ENCODE data around the gene NCAPH2.

NCAPH2 gene

DNA sequence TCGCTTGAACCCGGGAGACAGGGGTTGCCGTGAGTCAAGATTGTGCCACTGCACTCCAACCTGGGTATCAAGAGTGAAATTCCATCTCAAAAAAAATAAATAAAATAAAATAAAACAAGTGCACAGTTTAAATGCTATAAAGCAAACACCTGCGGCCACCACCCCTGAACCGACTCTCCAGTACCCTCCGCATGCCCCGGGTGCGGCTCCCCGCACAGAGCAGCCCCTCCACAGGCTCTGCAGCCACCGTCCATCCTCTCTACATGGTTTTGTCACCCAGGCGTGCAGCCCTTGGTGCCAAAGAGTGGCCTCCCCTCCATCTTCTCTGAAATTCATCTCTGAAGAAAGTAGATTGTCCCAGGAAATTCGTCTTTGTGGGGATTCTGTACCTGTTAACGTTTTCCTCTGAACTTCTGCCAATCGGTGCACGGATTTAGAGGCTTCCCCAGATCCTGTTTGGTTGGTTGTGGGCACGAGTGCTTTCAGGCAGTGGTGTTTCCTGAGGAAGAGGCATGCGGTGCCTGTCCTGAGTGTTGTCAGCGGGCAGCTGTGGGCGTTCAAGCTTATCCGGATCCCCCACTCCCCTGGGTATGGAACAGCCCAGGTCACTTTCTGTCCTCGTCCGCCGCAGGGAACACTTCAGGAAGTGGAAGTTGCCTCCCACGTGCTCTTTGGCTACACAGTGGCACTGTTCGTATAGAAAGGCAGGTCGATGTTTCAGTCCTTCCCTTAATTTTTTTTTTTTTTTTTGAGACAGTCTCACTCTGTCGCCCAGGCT lies 17.3 kb upstream of the NCAPH2 start:
- no peak for DNase-seq (ENCODE audit: low read depth)

DNA sequence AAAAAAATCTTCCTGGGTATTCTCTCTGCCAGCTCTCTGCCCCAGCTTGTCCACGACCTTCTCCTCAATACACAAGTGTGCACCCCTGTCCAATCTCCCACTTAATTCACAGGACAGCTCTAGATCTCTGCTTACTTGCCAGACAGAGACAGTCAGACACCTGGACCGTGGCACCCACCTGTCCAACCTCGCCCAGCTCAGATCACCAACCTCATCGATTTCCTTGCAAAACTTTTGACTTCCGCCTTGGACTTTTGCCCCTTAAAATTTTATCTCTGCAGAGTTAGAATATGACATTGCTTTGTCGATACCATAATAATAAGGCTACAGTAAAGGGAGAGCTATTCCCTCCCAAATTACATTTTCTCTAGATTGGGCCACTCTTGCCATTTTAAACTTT lies 10.9 kb upstream of the NCAPH2 start:
- DNase-seq (ENCODE audit: low read depth) = no peak

DNA sequence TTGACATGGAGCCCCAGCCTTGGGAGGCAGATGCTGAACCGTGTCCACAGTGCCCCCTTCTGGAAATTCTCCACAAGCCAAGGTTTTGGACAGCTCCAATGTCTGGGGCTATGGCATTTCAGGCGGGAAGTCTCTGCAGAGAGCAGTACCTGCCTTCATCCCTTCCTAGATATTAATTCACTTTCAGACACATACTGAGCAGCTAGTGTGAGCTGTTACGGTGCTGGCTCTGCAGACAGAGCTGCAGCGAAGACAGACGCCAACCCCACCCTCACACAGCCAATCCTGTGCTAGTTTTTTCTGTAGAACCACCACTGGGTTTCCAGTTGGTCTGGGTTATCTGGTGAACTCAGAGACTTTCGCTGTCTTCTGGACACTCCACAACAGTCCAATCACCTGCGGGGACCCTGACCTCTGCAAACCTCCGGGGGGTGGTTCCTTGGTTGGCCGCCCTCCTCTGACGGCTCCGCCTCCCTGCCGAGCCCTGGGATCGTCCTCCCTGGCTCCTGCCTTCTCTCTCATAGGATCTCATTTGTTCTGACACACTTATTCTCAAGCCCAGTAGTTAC lies 9.6 kb upstream of the NCAPH2 start:
- peak; percentile 57 for DNase-seq (ENCODE audit: low read depth)

- DNase-seq (ENCODE audit: low read depth) = no peak
Measured at GRCh38 chr22:50500452-50500851, 7.6 kb upstream of the NCAPH2 start.

GRCh38 chr22:50502096-50502495 lies 5.9 kb upstream of the NCAPH2 start:
- DNase-seq (ENCODE audit: low read depth) = no peak

DNA sequence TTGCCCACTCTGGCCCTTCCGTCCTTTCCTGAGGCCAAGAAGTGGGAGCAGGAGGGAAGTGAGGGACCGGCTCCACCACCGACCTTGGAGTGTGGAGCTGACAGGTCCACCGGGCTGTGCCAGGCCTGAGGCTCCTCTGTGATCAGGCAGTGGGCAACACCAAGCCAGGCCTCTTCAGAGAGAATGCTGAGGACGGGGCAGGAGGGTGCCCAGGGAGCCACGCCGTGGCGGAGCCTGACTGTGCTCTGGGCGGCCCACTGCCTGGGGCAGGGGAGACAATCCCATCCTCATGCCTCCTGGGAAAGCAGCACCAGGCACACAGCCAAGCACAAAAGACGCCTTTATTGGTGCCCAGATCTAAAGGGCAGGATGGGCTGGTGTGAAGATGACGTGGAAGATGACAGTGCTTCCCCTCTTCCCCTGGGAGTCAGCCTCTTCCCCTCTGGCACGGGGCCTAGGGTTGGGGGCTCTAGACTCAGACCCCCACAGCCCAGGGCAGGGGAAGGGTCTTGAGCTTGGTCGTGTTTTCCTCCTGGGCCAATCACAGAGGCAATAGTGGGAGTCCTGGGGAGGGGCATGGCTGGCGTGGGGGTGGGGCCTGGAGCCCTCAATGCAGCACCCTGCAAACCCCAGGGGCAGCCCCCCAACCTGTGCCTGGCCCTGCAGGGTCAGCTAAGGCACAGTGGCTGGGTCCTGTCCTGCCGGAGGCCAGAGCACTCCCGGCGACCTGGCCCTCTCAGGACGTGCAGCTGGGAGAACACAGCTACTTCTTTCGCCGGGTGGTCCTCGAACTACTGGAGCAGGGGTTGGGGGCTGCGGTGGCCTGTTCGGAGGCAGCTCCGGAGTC lies 5.2 kb upstream of the NCAPH2 start:
- DNase-seq (ENCODE audit: low read depth) = no peak

GRCh38 chr22:50503475-50504145 lies 4.4 kb upstream of the NCAPH2 start:
- DNase-seq (ENCODE audit: low read depth) = no peak

DNA sequence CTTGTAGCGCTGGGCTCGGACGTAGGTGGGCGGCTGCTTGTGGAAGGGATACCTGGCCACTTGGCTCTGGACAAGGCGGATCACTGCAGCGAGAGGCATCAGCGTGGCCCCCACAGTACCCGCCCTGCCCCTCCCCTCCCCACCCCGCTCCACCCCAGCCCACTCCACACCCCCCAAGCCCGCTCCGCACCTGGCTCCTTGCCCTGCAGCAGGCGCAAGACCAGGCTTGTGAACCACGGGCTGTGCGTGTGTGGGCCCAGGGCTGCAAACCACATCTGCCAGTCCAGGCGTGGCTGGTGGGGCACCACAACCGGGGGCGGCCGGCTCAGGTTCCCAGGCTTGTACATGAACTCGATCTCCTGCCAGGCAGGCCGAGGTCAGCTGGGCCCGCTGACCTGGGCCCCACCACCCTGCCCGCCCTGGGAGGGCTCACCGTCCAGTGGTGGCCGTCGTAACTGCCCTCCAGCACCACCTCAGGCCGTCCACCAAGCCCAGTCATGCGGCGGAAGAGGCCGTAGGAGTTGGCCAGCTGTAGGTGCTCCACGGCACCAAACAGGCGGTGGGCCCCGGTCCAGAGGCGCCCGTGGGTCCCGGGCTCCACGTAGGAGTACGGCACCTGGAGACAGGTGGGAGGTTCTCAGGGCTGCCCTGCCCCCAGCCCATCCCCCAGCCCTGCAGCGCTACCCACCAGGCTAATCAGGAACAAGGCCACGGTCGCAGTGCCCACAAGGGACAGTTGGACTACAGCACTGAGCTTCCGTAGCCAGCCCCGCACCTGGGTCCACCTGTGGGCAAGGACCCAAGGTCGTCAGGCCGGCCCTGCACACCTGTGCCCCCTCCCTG lies 3.4 kb upstream of the NCAPH2 start:
- DNase-seq (ENCODE audit: low read depth) = no peak

DNA sequence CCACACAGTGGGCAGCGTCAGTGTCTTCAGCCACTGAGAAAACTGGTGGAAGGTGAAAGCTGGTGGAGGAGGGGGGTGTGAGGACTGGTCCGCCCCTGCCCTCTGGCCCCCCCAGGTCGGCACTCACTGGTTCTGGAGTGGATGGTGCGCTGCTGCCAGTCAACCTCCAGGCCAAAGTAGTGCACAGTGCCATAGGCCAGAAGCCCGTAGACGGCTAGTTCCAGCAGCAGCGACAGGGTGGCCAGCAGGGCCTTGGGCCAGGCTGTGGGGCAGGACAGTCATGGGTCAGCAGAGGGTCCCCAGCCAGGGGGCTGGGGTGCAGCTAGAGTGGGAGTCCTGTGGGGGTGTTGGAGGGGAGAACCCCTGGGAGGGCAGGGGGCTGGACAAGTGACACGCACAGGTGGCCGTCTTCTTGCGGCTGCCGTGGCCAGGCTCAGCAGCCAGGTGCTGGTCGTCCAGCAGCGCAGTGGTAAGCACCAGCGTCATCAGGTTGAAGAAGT lies 2.7 kb upstream of the NCAPH2 start:
- no peak for DNase-seq (ENCODE audit: low read depth)

DNA sequence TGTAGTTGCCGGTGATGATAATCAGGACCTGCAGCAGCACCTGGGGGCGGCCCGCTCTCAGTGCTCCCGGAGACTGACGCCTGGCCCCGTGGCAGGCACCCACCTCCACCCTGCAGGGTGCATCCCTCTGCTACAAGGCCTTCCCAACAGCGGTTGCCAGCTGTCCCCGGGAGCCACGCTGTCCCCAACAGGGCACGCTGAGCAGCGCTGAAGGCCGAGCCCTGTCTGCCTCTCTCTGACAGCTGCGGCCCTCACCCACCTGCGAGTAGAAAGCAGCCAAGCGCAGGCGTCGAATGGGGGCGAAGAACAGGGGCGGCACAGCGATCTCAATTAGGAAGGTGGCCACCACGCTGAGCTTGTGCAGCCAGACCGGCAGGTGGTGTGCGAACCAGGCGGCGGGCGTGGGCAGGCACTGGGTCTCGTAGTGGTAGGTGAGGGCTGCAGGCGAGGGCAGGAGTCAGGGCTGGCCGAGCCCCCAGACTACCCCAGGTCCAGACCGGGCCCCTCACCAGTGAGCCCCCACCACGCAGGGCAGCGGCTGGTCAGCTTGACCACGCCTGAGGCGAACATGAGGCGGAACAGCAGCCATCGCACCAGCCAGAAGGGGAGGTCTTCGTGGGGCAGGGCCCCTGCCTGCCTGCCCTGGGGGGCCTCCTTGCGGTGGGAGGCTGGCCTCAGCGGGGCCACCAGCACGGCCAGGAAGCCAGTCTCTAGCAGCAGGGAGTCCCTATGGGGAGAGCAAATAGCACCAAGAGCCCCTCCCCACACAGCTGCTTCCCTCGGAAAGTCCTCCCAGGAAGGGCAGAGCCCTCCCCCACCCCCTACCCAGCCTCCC lies 2.0 kb upstream of the NCAPH2 start:
- no peak for DNase-seq (ENCODE audit: low read depth)

DNA sequence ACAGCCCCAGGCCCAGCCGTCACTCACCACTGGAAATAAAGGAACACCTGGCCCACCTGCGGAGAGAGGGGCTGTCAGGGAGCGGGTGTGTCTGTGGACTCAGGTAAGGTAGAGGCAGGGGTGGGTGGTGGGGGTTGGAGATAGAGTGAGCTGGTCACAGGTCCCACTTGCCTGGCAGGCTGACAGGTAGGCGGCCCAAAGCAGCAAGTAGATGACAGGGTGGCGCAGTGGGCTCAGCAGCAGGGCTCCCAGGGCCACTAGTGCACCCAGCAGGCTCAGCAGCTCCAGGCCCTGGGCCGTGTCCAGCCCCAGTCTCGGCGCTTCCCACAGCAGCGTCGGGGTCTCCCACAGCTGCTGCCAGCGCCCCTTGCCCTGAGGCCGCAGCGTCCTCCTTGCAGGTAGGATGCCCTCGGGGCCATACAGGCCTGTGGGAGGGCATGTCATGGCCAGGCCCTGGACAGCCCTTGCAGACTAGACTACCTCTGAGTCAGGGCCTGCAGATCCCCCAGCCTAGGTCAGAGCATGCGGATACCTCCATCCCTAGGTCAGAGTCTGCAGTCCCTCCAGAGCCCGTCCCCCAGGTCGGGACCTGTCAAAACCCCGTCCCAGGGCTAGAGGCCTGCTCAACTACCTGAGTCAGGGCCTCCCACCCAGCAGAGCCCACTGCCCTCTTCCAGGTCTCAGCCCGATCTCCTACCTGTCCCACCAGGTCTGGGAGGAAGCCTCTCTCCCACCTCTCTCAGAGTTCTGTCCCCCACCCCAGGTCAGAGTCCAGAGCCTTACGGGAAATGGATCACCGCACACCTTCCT lies 1.2 kb upstream of the NCAPH2 start:
- no peak for DNase-seq (ENCODE audit: low read depth)

DNA sequence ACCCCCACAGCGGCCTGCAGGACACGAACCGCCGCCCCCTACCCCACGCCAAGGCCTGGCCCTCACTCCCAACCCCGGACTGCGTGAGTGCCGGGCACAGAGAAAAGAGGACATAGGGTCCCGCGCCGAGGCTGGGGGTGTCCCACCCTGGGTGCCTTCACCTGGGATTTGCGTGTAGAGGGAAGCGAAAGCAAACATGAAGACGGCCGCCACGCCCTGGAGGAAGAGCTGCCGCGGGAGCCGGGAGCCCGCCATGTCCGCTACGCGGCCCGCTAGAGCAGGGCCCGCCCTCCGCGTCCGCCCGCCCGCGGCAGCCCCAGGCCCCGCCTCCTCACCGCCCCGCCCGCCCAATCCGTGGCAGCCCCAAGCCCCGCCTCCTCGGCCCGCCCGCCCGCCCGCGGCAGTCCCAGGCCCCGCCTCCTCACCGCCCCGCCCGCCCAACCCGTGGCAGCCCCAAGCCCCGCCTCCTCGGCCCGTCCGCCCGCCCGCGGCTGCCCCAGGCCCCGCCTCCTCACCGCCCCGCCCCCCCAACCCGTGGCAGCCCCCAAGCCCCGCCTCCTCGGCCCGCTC lies 518 bp upstream of the NCAPH2 start, which contains the start of gene LMF2:
LMF2 (minus strand) TSS at position 282 of the 570 bp plus-strand sequence; CDS start at position 255, 27 bp downstream.
- DNase-seq (ENCODE audit: low read depth) = peak; percentile 88

- no peak for DNase-seq (ENCODE audit: low read depth)
Measured at GRCh38 chr22:50508897-50509296, 873 bp downstream of the NCAPH2 start.

DNA sequence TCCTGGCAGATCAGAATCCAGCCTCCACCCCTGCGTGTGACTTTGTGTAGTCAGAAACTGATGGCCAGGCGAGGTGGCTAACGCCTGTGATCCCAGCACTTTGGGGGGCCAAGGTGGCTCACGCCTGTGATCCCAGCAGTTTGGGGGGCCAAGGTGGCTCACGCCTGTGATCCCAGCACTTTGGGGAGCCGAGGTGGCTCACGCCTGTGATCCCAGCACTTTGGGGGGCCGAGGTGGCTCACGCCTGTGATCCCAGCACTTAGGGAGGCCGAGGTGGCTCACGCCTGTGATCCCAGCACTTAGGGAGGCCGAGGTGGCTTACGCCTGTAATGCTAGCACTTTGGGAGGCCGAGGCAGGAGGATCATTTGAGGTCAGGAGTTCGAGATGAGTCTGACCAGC lies 5.2 kb downstream of the NCAPH2 start:
- DNase-seq (ENCODE audit: low read depth) = no peak

- no peak for DNase-seq (ENCODE audit: low read depth)
Measured at GRCh38 chr22:50516068-50516467, 8.0 kb downstream of the NCAPH2 start.

DNA sequence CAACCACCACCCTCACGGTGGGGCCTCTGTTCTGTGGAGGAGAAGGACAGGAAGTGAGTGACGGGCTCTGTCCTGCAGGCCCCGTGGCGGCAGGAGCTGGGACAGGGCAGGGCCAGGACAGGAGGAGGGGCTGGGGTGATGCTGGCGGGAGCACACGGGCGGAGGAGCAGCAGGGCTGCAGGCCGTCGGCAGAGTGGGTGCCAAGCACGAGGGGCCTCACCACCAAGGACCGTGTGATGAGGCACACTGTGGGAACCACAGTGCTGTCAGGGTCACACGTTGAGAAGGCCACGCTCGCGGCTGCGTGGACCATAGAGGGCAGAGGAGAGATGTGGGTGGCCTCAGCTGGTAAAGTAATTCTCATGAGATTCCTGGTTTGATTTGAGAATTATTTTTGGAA lies 8.9 kb downstream of the NCAPH2 start:
- DNase-seq (ENCODE audit: low read depth) = no peak

DNA sequence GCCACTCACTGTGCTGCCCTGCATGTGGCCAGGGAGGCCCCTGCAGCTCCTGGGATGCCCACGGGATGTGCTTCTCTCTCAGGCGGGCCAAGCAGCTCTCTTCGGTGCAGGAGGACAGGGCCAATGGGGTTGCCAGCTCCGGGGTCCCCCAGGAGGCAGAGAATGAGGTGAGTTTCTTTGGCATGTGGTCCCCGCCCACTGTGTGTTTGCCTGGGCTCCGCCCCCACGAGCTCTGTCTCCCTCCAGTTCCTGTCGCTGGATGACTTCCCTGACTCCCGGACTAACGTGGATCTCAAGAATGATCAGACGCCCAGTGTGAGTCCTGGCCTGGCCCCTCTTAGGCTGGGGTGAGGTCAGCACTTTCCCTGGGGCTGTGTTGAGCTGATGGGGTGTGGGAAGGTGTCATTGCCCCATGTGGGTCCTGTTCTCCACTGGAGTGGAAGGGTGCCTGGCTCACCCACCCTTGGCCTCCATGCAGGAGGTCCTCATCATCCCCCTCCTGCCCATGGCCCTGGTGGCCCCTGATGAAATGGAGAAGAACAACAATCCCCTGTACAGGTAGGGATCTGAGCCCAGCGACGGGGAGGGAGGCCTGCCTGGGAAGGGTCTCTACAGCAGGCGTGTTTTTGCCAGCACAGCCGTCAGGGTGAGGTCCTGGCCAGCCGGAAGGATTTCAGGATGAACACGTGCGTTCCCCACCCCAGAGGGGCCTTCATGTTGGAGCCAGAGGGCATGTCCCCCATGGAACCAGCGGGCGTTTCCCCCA lies 9.7 kb downstream of the NCAPH2 start:
- DNase-seq (ENCODE audit: low read depth) = no peak

GRCh38 chr22:50518606-50519005 lies 10.6 kb downstream of the NCAPH2 start:
- no peak for DNase-seq (ENCODE audit: low read depth)
